HG03571 (cell line): ENCODE measurements around the gene HOXA6.

Source experiments
- ATAC-seq: cut with Tn5 transposase; IDR thresholded peaks from one replicate; pipeline ENCODE4 v1.9.1; 2021; ENCODE audit not compliant: unreplicated experiment

Gene HOXA6

GRCh38 chr7:27141137-27141922 lies 6.2 kb downstream of the HOXA6 start:
- no peak for ATAC-seq

GRCh38 chr7:27140126-27140857 lies 7.3 kb downstream of the HOXA6 start:
- no peak for ATAC-seq

GRCh38 chr7:27139334-27140125 lies 8.0 kb downstream of the HOXA6 start:
- ATAC-seq = no peak

- ATAC-seq = no peak
Observed at GRCh38 chr7:27138985-27139333, 8.6 kb downstream of the HOXA6 start.

GRCh38 chr7:27138472-27138871 lies 9.1 kb downstream of the HOXA6 start:
- ATAC-seq = no peak

GRCh38 chr7:27137640-27138315 lies 9.8 kb downstream of the HOXA6 start:
- no peak for ATAC-seq

- ATAC-seq = no peak
Observed at GRCh38 chr7:27134392-27134791, 13.2 kb downstream of the HOXA6 start.

- ATAC-seq = no peak
Observed at GRCh38 chr7:27133409-27134231, 14.0 kb downstream of the HOXA6 start.

GRCh38 chr7:27132978-27133377 lies 14.6 kb downstream of the HOXA6 start:
- no peak for ATAC-seq

- ATAC-seq = no peak
Observed at GRCh38 chr7:27132214-27132613, 15.4 kb downstream of the HOXA6 start.

- ATAC-seq = no peak
Observed at GRCh38 chr7:27131390-27131819, 16.2 kb downstream of the HOXA6 start.

GRCh38 chr7:27130540-27131389 lies 16.8 kb downstream of the HOXA6 start, which contains the start of gene HOXA4:
HOXA4 (minus strand) TSS chr7:27130757; CDS start chr7:27130733, 24 bp downstream.
- ATAC-seq = no peak

GRCh38 chr7:27129729-27130539 lies 17.6 kb downstream of the HOXA6 start:
- no peak for ATAC-seq

- no peak for ATAC-seq
Observed at GRCh38 chr7:27128776-27129728, 18.5 kb downstream of the HOXA6 start.

- ATAC-seq = no peak
Observed at GRCh38 chr7:27128034-27128433, 19.5 kb downstream of the HOXA6 start.

- ATAC-seq = no peak
Observed at GRCh38 chr7:27126596-27127327, 20.8 kb downstream of the HOXA6 start.

- ATAC-seq = no peak
Observed at GRCh38 chr7:27125986-27126394, 21.6 kb downstream of the HOXA6 start.
